ENCODE data around the gene ABCC4.

Gene ABCC4

DNA sequence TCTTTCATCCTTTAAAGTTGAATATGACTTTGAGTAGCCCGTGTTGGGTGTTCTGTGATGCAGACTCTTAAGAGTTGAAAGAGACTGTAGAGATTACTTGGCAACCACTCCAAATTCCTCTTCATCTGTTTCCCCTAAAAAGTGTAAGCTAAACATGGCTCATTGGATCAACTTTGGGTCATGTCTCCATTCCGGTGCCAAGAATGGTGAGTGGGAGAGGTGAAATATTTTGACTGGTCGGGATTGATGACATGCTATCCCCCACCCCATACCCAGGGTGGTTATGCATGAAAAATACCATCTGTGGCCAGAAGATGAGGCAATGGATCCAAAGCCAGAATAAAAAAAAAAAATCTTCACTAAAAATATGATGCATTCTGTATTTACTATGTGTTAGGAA lies 307.6 kb downstream of the ABCC4 start:
- TF ChIP-seq, protein P1, sequence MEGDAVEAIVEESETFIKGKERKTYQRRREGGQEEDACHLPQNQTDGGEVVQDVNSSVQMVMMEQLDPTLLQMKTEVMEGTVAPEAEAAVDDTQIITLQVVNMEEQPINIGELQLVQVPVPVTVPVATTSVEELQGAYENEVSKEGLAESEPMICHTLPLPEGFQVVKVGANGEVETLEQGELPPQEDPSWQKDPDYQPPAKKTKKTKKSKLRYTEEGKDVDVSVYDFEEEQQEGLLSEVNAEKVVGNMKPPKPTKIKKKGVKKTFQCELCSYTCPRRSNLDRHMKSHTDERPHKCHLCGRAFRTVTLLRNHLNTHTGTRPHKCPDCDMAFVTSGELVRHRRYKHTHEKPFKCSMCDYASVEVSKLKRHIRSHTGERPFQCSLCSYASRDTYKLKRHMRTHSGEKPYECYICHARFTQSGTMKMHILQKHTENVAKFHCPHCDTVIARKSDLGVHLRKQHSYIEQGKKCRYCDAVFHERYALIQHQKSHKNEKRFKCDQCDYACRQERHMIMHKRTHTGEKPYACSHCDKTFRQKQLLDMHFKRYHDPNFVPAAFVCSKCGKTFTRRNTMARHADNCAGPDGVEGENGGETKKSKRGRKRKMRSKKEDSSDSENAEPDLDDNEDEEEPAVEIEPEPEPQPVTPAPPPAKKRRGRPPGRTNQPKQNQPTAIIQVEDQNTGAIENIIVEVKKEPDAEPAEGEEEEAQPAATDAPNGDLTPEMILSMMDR (IDR thresholded peaks at IDR 0.05; ENCODE audit: low read depth, low read length) = no peak
- no peak overlapping the region for H3K4me3 ChIP-seq (ENCODE audit: low read depth, low read length)

DNA sequence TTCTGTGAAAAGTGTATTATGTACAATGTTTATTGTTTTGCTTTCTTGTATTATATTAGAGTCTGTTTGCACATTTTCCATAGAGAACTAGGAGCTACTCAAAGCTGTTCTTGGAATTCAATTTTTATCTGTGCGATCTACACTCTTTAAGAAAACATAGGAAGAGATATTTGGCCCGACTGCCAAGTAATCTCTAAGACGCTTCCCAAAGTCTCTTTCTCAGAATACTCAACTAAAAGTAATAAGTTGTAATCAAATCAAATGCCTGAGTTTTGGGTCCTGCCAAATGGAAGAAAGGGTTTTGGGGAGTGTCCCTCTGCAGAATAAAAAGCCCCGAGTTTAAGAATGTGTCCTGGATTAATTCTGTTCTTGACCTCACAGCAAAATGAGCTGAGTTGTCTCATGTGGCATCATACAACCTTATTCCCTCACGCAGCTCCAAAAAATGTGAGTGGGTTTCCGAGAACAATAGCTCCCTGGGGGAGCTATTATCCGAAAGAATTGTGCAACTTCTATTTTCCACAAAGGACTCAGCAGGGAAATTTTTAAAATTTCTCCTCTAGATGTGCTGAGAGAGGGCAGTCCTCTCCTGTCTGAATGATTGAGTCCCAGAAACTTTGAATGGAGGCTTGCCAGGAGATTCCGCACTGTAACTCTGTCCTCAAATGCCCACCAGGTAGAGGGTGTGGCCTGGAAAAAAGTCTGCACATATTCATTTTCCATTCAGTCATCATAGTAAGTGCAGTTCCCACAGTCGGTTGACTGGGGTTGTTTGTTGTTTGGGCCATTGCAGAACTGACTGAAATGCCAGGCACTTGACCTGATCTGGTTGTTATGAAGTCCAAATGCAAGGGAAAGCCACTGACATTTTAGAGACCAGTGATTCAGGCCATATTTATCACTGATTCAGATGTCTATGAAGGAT lies 309.0 kb downstream of the ABCC4 start:
- TF ChIP-seq, protein P1 (IDR thresholded peaks at IDR 0.05; ENCODE audit: low read depth, low read length) = no peak
- no peak overlapping the region for H3K4me3 ChIP-seq (ENCODE audit: low read depth, low read length)

DNA sequence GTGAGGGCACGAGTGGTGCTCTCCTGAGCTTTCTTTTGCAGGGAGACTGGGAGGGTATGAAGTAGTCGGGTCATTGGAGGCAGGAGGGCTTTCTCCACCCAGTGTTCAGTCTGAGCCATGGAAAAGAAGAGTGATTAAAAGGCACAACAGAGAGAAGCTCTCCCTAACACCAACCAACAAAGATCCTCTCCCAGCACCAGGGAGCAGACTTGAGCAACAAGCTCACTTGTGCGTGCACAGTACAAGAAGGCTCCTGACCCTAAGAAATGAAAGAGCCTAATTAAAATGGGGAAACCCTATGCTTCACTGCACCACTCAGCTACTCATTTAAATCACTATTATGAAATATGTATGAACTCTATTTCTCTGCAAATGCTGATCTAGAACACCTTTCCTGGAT lies 312.6 kb downstream of the ABCC4 start:
- TF ChIP-seq, protein P1 (IDR thresholded peaks at IDR 0.05; ENCODE audit: low read depth, low read length) = no peak
- H3K4me3 ChIP-seq (ENCODE audit: low read depth, low read length) = no peak overlapping the region

DNA sequence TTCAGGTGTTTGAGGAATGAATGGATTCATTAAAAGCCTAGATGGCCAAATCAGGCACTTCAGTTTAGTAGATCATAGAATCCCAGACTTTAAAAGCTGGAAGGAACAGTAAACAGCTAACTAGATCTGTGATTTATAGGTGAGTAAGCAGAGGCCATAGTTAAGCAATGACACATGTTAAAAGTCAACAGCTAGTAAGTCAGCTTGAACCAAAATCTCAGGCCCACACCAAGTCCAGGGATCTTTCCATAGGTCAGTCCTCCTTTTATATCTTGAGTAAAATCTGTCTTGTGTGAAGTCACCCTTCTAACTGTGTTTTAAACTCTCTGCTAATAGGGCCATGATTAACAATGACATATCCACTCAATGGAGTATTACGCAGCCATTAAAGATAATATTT lies 313.4 kb downstream of the ABCC4 start:
- H3K4me3 ChIP-seq (ENCODE audit: low read depth, low read length) = no peak overlapping the region
- TF ChIP-seq, protein P1 (IDR thresholded peaks at IDR 0.05; ENCODE audit: low read depth, low read length) = no peak

DNA sequence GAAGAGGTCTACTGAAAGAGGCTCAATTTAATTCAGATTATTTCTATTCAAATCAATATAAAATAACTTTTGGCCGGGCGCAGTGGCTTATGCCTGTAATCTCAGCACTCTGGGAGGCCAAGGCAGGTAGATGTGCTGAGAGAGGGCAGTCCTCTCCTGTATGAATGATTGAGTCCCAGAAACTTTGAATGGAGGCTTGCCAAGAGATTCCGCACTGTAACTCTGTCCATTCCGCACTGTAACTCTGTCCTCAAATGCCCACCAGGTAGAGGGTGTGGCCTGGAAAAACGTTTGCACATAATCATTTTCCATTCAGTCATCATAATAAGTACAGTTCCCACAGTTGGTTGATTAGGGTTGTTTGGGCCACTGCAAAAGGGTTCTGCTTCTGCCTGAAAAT lies 314.2 kb downstream of the ABCC4 start:
- TF ChIP-seq, protein P1 (IDR thresholded peaks at IDR 0.05; ENCODE audit: low read depth, low read length) = no peak
- no peak overlapping the region for H3K4me3 ChIP-seq (ENCODE audit: low read depth, low read length)

DNA sequence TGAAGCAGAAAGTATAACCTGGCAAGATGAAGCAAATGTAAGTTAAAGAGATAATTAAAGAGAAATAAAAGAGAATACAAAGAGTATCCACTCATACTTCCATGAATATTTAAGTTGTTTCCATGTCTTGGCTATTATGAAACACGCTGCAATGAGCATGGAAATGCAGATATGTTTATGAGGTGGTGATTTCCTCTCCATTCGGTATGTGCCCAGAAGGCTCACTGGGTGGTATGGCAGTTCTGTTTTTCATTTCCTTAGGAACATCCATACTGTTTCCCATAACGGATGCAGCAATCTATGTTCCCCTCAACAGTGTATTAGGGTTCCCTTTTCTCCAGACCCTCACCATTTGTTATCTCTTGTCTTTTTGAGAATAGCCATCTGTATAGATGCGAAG lies 316.3 kb downstream of the ABCC4 start:
- H3K4me3 ChIP-seq (ENCODE audit: low read depth, low read length) = no peak overlapping the region
- TF ChIP-seq, protein P1 (IDR thresholded peaks at IDR 0.05; ENCODE audit: low read depth, low read length) = no peak

DNA sequence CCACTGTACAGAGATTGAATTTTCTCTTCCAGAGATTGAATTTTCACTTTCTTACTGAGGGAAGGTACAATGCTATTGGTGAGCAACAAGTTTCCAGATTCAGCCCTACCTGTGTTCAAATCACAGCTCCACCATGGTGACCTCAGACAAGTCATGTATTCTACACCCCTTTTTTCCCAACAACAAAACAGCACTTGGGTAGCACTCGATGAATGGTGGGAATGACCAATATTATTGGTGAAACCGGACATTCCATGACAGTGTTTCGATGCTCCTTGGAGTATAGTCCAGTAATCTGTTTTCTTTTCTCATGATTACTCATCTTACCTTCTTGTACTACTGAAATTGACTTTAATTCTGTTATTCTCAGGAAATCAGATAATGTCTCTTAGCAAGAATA lies 322.7 kb downstream of the ABCC4 start:
- H3K4me3 ChIP-seq (ENCODE audit: low read depth, low read length) = no peak overlapping the region
- TF ChIP-seq, protein P1 (IDR thresholded peaks at IDR 0.05; ENCODE audit: low read depth, low read length) = no peak
